EL (cell line): Measurements from ENCODE around the gene ST7.

Experiments used
- DNase-seq: peaks from one replicate; pipeline ENCODE4 v3.0.0-alpha.2; 2016

Gene ST7

GRCh38 chr7:117202511-117202910 lies 249.2 kb downstream of the ST7 start:
- DNase-seq: peak; percentile 44

GRCh38 chr7:117203205-117203604 lies 249.9 kb downstream of the ST7 start:
- no peak for DNase-seq

- DNase-seq: no peak
Observed at GRCh38 chr7:117205873-117206272, 252.6 kb downstream of the ST7 start.

- no peak for DNase-seq
Observed at GRCh38 chr7:117208257-117208656, 255.0 kb downstream of the ST7 start.

- DNase-seq: no peak
Observed at GRCh38 chr7:117210397-117210796, 257.1 kb downstream of the ST7 start.

GRCh38 chr7:117210908-117211307 lies 257.6 kb downstream of the ST7 start:
- no peak for DNase-seq

- DNase-seq: no peak
Observed at GRCh38 chr7:117211614-117212013, 258.3 kb downstream of the ST7 start.

GRCh38 chr7:117212969-117213877 lies 259.9 kb downstream of the ST7 start:
- peak; percentile 69 for DNase-seq

GRCh38 chr7:117216010-117216409 lies 262.7 kb downstream of the ST7 start:
- no peak for DNase-seq

- DNase-seq: no peak
Observed at GRCh38 chr7:117216436-117217069, 263.3 kb downstream of the ST7 start.

GRCh38 chr7:117217106-117218035 lies 264.1 kb downstream of the ST7 start:
- DNase-seq: peak; percentile 59

- DNase-seq: no peak
Observed at GRCh38 chr7:117218700-117219099, 265.4 kb downstream of the ST7 start.

GRCh38 chr7:117219485-117219884 lies 266.2 kb downstream of the ST7 start:
- DNase-seq: peak; percentile 35

GRCh38 chr7:117220836-117221235 lies 267.5 kb downstream of the ST7 start:
- DNase-seq: no peak

- DNase-seq: no peak
Observed at GRCh38 chr7:117225536-117225935, 272.2 kb downstream of the ST7 start.

GRCh38 chr7:117227091-117227490 lies 273.8 kb downstream of the ST7 start:
- no peak for DNase-seq

GRCh38 chr7:117229350-117229749 lies 276.0 kb downstream of the ST7 start:
- peak; percentile 17 for DNase-seq

GRCh38 chr7:117230276-117231046 lies 277.2 kb downstream of the ST7 start:
- DNase-seq: peak; percentile 78

- DNase-seq: no peak
Observed at GRCh38 chr7:117231047-117231359, 277.7 kb downstream of the ST7 start.

GRCh38 chr7:117237646-117238045 lies 284.3 kb downstream of the ST7 start:
- DNase-seq: no peak

- DNase-seq: no peak
Observed at GRCh38 chr7:117238472-117238871, 285.2 kb downstream of the ST7 start.

GRCh38 chr7:117238937-117239336 lies 285.6 kb downstream of the ST7 start:
- DNase-seq: no peak

GRCh38 chr7:117241088-117241487 lies 287.8 kb downstream of the ST7 start:
- DNase-seq: no peak
